CD14-positive monocyte (primary cell): ENCODE data around the gene CENPT. TPM values are rescaled to one million over a fixed set of nuclear protein-coding genes. Genes with fewer than 3 reads are reported as not detected.

Experiments used
- DNase-seq, 3 donors: peaks; one replicate each; pipeline ENCODE4 v3.0.0-alpha.2; 2011 to 2022
- H2AFZ ChIP-seq: 2 replicates; pipeline ENCODE4 v1.6.0; 2012; ENCODE audit warnings: mild to moderate bottlenecking, low read depth, low read length, inconsistent platforms; ENCODE audit not compliant: insufficient read depth, poor library complexity, severe bottlenecking
- H3K27ac ChIP-seq, 2 donors: 1 replicate in 1 of 2; 2 replicates in 1 of 2; pipeline ENCODE4 v1.5.1; 2012 to 2013; ENCODE audit warnings: low read length in 2 of 2, control low read depth in 1 of 2, inconsistent platforms in 1 of 2, low read depth in 1 of 2, mild to moderate bottlenecking in 1 of 2
- H3K27me3 ChIP-seq, 2 donors: one replicate each; pipeline versions ENCODE4 v1.6.0 to v1.6.1; 2011 to 2013; ENCODE audit warnings: low read length in 2 of 2; ENCODE audit not compliant: control insufficient read depth in 2 of 2, insufficient read depth in 2 of 2
- H3K36me3 ChIP-seq, 2 donors: replicated peaks in 1 of 2; 1 replicate in 1 of 2; 2 replicates in 1 of 2; pipeline versions ENCODE4 v1.5.1 to v1.6.1; 2012 to 2013; ENCODE audit warnings: low read length in 2 of 2, control low read depth in 1 of 2, inconsistent platforms in 1 of 2, mild to moderate bottlenecking in 1 of 2; ENCODE audit not compliant: insufficient read depth in 2 of 2, control insufficient read depth in 1 of 2
- H3K4me1 ChIP-seq, 2 donors: 1 replicate in 1 of 2; 2 replicates in 1 of 2; pipeline versions ENCODE4 v1.5.1 to v1.6.1; 2012 to 2013; ENCODE audit warnings: low read length in 2 of 2, control low read depth in 1 of 2, inconsistent platforms in 1 of 2, mild to moderate bottlenecking in 1 of 2, moderate library complexity in 1 of 2; ENCODE audit not compliant: insufficient read depth in 2 of 2, control insufficient read depth in 1 of 2
- H3K4me2 ChIP-seq: replicated peaks from 2 replicates; pipeline ENCODE3; 2012; ENCODE audit warnings: low read length, moderate library complexity, mild to moderate bottlenecking; ENCODE audit not compliant: poor library complexity, severe bottlenecking; ENCODE audit errors: extremely low read depth
- H3K4me3 ChIP-seq, 3 experiments: fragments of 200-600 bp in 1 of 3; sonication (generic) in 1 of 3; replicated peaks in 1 of 3; 1 replicate in 2 of 3; 2 replicates in 1 of 3; pipeline ENCODE4 v1.5.1; 2011 to 2013; ENCODE audit warnings: low read length in 3 of 3, mild to moderate bottlenecking in 3 of 3, control low read depth in 2 of 3, low read depth in 2 of 3, inconsistent platforms in 1 of 3, moderate library complexity in 1 of 3
- H3K79me2 ChIP-seq: 2 replicates; pipeline ENCODE4 v1.6.0; 2012; ENCODE audit warnings: mild to moderate bottlenecking, control low read depth, inconsistent platforms, low read length, moderate library complexity; ENCODE audit not compliant: insufficient read depth
- H3K9ac ChIP-seq: 2 replicates; pipeline ENCODE4 v1.6.0; 2017; ENCODE audit warnings: low read length, mild to moderate bottlenecking; ENCODE audit not compliant: insufficient read depth, poor library complexity, severe bottlenecking
- H3K9me3 ChIP-seq, 2 donors: replicated peaks in 1 of 2; 1 replicate in 1 of 2; 2 replicates in 1 of 2; pipeline versions ENCODE4 v1.5.1 to v1.6.1; 2012 to 2013; ENCODE audit warnings: low read length in 2 of 2, control low read depth in 1 of 2; ENCODE audit not compliant: control insufficient read depth in 1 of 2, insufficient read depth in 1 of 2
- H4K20me1 ChIP-seq: 2 replicates; pipeline ENCODE4 v1.6.0; 2012; ENCODE audit warnings: mild to moderate bottlenecking, low read length, control low read depth, moderate library complexity; ENCODE audit not compliant: insufficient read depth
- H3K27ac Mint-ChIP-seq, 7 donors: one replicate each; pipeline ENCODE4 v1.8.0; 2020; ENCODE audit warnings: mild to moderate bottlenecking in 7 of 7, mixed read lengths in 7 of 7, moderate library complexity in 6 of 7, inconsistent platforms in 2 of 7
- H3K27me3 Mint-ChIP-seq, 3 donors: one replicate each; pipeline ENCODE4 v1.8.0; 2021 to 2022; ENCODE audit warnings: low read depth in 3 of 3, mild to moderate bottlenecking in 3 of 3, mixed read lengths in 3 of 3, moderate library complexity in 3 of 3, inconsistent platforms in 1 of 3
- H3K36me3 Mint-ChIP-seq, 2 donors: one replicate each; pipeline ENCODE4 v1.8.0; 2020; ENCODE audit warnings: mixed read lengths in 2 of 2, inconsistent platforms in 1 of 2, mild to moderate bottlenecking in 1 of 2
- H3K4me1 Mint-ChIP-seq: one replicate; pipeline ENCODE4 v1.8.0; 2020; ENCODE audit warnings: mild to moderate bottlenecking, mixed read lengths
- H3K4me3 Mint-ChIP-seq, 2 donors: one replicate each; pipeline ENCODE4 v1.8.0; 2020; ENCODE audit warnings: mild to moderate bottlenecking in 2 of 2, mixed read lengths in 2 of 2, moderate library complexity in 1 of 2
- H3K9me3 Mint-ChIP-seq, 7 donors: one replicate each; pipeline ENCODE4 v1.8.0; 2020 to 2022; ENCODE audit warnings: mixed read lengths in 7 of 7, mild to moderate bottlenecking in 6 of 7, moderate library complexity in 6 of 7, inconsistent platforms in 2 of 7
- CTCF ChIP-seq: fragments of 200-600 bp; IDR thresholded peaks from one replicate; pipeline ENCODE4 v1.8.0; 2022; ENCODE audit warnings: antibody characterized with exemption, mild to moderate bottlenecking
- WGBS: methylation state at CpG from one replicate; pipeline ENCODE4 v1.1.5; 2013; ENCODE audit warnings: missing lambda C conversion rate; ENCODE audit not compliant: insufficient coverage; 5-methylcytosine and 5-hydroxymethylcytosine counted together
- intact Hi-C, 2 donors: fragments of 100-400 bp; cut with micrococcal nuclease; formaldehyde crosslinking; loops; one replicate each; pipeline versions ENCODE4 v1.15.0 to v1.15.1; 2023
- polyA plus RNA-seq, 3 donors: library from polyadenylated mRNA; depleted of rRNA in 1 of 3; unstranded in 2 of 3; stranded (reverse) in 1 of 3; fragments of 300-500 nt in 2 of 3; fragments of >200 nt in 1 of 3; fragmentation: Illumina TruSeq in 2 of 3; gene quantifications; 1 replicate in 2 of 3; 2 replicates in 1 of 3; pipeline ENCODE4 v1.2.3, GENCODE V29; 2012 to 2021

The CENPT gene
- polyA plus RNA-seq, 3 donors, result 8.3 to 120 (median 12.4) TPM

- Histone ChIP-seq H4K20me1 (peaks cover 47% of the 10 kb centered on the region), H3K27ac (no peak overlapping the region), H3K36me3 (no peaks in the 10 kb centered on the region), H3K27me3 (no peaks in the 10 kb centered on the region), H3K4me3 (peak overlapping the region in 1 of 3 experiments; percentile 23), H3K4me2 (peak overlapping the region; percentile 98), H3K79me2 (peaks cover 61% of the 10 kb centered on the region), H3K4me1 (peaks cover 52 to 63% of the 10 kb centered on the region in 2 donors), H3K9me3 (no peaks in the 10 kb centered on the region), H3K9ac (no peak overlapping the region), H2AFZ (no peak overlapping the region)
- Mint-ChIP-seq H3K36me3 (peaks cover 4 to 5% of the 10 kb centered on the region in 2 donors), H3K27ac (peak overlapping the region in 1 of 7 donors; percentile 35), H3K4me3 (no peak overlapping the region), H3K4me1 (peaks cover 52% of the 10 kb centered on the region), H3K9me3 (peaks cover 0 to 3% (median 0%) of the 10 kb centered on the region in 7 donors), H3K27me3 (peaks cover 0 to 1% (median 1%) of the 10 kb centered on the region in 3 donors)
- intact Hi-C loops, result loop anchor here in 1 of 2 donors (10.0 kb wide), 1 partner anchor 180 kb away; the partner anchor contains the start of genes ACD, C16orf86, ENKD1 and PARD6A
- DNase-seq, result no peak
- no peak for TF ChIP-seq CTCF
- WGBS, result 97% methylated on average over 4 of the region's 4 CpGs
Observed at GRCh38 chr16:67844497-67844896, 3.0 kb downstream of the CENPT start.

GRCh38 chr16:67843343-67843765 lies 4.1 kb downstream of the CENPT start:
- H2AFZ ChIP-seq, result peak overlapping the region; percentile 91
- no peaks in the 10 kb centered on the region for H3K27me3 ChIP-seq
- H3K4me1 ChIP-seq, result peaks cover 52 to 60% of the 10 kb centered on the region in 2 donors
- WGBS, result 30% methylated on average over 11 of the region's 11 CpGs
- intact Hi-C loops, result loop anchor here (2.0 to 10.0 kb wide), 2 partner anchors 29 to 179 kb away; partner anchors contain the start of genes ACD (in 1 of the 2), C16orf86 (in 1 of the 2), EDC4 (in 1 of the 2) and ENKD1 (in 1 of the 2)
- Mint-ChIP-seq H3K27me3 (peaks cover 0 to 1% (median 0%) of the 10 kb centered on the region in 3 donors), H3K36me3 (peaks cover 4 to 5% of the 10 kb centered on the region in 2 donors), H3K4me1 (peaks cover 50% of the 10 kb centered on the region), H3K4me3 (peak overlapping the region; percentile 94 to 96), H3K27ac (peak overlapping the region in 6 of 7 donors; percentile 63 to 93 (median 86)), H3K9me3 (peaks cover 0 to 3% (median 0%) of the 10 kb centered on the region in 7 donors)
- no peaks in the 10 kb centered on the region for H3K36me3 ChIP-seq
- peak overlapping the region; percentile 66 for H3K9ac ChIP-seq
- peak overlapping the region; percentile 51 to 85 (median 66) for H3K4me3 ChIP-seq
- H3K9me3 ChIP-seq, result no peaks in the 10 kb centered on the region
- no peak for DNase-seq
- H3K27ac ChIP-seq, result peak overlapping the region; percentile 37 to 85
- peaks cover 49% of the 10 kb centered on the region for H3K79me2 ChIP-seq
- peaks cover 39% of the 10 kb centered on the region for H4K20me1 ChIP-seq
- H3K4me2 ChIP-seq, result peak overlapping the region; percentile 98
- no peak for TF ChIP-seq CTCF
